HG03432 (cell line): Measurements from ENCODE around the gene HDLBP.
"Not testable (repeated sequence)": the region's sequence is repeated elsewhere in the genome, so short reads cannot be mapped to it uniquely, and the experiment has no call there.

ENCODE experiments used
- ATAC-seq: cut with Tn5 transposase; IDR thresholded peaks from one replicate; pipeline ENCODE4 v1.9.1; 2021; ENCODE audit warnings: mild to moderate bottlenecking, moderate library complexity; ENCODE audit not compliant: unreplicated experiment

HDLBP gene

DNA sequence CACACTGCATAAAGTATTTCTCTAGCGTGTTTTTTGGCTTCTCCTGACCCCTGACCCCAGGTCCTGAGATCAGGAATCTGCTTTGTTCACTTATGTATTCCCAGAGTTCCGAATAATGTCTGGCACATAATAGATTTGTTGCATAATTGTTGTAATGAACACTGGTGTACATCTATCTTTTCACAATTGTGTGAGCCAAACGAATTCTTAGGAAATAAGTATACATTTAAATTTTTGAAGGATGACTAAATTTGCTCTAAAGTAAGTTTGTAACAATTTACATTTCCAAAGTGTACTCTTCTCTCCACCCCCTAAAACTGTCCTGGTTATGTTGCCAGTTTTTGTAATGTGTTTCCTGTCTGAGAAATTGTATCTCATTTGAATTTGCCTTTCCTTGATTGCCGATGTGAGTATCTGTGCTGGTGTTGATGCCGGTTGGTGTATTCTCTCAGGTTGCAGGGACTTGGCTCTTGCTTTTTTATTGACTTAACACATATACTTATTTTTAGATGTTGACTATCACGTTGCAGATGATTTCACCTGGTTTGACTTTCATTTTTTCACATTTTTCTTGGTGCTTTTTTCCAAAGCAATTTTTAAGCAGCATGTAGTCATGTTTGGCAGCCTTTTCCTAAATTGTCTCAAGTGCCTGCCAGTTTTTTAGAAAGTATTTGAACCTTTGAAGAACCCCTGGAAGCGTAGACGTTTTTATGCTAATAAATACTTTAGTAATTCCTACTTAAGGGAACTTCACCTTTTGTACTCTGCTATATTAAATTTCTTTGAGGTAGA, 24.6 kb upstream of the HDLBP start:
- no peak for ATAC-seq

DNA sequence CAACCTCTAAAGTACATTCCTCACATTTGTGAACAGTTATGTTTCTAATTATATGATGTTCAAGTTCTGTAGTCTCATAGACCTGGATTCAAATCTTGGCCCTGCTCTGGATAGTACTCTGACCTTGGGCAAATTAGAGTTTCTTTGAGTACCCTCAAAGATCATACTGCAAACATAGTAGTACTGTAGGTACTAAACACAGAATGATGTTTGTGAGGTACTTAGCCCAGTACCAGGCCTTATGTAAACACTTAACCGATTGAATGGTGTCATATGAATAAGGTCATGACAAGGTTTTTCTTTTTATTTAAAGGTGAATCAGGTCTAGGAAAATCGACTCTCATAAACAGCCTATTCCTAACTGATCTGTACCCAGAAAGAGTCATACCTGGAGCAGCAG, 19.3 kb upstream of the HDLBP start:
- no peak for ATAC-seq

DNA sequence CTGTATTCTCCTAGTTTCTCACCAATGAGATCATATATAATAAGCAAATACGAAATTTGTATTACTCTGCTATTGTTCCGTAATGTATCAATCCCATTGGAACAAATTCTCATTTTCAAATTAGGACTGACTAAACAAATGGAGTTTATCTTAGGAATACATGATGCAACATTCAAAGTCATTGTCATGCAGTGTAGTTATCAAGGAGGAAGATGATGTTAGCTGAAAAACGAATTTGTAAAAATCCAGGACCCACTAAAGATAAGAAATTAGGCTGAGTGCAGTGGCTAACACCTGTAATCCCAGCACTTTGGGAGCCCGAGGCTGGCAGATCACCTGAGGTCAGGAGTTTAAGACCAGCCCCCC, 15.1 kb upstream of the HDLBP start:
- no peak for ATAC-seq

DNA sequence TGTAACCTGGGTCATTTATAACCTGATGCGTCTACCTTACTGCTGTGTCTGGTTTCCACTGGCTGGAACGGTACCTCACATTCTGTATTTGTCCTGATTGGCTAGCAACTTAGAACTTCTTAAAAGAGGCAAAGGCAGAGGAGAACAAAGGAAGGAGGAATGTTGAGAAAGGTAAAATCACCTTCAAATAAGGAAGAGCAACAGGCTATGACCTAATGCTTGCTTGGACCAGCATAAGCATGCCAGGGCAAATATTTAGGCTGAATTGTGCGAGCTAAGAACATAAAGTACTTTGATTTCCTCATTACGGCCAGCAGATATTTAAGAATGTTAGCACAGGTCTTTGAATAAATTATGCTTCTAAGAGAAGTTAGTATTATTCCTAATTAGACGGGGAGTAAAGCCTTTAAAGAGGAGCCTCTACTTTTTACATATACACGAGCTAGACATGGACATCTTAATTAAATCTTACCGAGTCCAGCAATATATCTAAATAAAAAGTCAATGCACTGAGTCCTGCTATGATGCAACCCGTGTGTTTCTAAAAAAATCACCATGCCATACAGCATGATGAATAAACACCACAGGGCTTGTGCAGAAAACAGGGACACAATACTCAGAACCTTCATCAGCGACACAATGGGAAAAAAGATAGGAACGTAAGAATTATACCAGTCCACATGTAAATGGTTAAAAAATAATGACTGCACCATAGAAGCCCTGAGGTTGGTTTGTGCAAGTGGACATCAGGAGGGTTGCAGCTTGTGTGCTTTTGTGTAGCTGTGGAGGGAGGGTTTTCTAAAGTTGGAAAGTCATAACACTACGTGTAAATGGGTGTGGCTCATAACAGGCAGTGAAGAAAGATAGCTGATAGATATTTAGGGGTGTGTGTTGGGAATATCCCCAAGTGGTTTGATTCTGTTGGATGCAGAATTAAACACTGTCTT, 14.5 kb upstream of the HDLBP start:
- no peak for ATAC-seq

DNA sequence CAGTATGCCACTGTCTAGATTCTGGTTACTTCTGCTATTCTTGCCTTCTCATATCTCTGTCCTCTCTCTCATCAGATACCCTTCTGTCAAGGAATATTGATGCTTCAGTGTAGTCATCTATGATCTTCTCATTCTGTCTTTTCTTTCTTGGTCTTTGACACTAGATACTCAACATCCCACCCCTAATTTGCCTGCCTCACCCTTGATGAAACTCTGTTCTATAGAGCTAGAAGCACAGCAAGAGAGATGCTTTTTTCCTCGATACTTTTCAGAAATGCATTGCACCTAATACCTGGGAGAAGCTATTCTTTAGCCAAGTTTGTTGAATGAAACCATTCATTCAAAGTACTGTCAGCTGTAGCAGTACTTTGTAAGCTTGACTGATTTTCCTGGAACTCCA, 9.8 kb upstream of the HDLBP start:
- ATAC-seq = no peak

DNA sequence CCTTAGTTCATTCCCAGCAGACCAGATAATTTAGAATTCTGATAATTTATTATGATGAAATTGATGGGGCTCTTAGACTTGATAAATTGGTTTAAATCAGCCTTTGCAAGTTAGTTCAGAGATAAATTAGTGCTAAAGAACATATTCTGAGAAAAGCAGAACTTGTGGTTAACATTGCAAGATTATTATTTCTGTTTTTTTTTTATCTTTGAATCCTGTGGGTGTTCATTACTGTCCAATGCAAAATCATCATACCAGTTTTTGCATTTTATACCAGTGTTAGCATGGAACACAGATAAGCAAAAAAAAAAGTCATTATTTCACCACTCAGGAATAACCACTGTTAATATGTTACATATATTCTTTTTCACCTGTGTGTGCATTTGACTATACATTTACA, 9.3 kb upstream of the HDLBP start:
- no peak for ATAC-seq

DNA sequence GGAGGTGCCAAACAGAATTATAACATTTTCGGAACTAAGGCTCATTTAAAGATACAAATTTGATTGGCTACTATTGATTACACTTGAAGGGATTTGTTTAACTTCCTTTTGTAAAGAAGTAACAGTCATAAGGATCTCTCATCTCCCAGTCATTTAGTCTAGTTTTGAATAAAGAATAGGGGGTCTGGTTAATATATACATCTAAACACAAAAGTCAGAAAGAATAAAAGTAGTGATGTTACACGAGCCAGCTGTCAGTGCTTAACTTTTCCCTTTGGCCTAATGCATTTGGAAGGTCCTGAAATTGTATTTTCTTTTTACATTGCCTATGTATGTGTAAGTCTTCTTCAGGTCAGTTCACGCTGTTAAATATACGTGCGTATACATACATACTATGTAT, 8.3 kb upstream of the HDLBP start:
- ATAC-seq = no peak

DNA sequence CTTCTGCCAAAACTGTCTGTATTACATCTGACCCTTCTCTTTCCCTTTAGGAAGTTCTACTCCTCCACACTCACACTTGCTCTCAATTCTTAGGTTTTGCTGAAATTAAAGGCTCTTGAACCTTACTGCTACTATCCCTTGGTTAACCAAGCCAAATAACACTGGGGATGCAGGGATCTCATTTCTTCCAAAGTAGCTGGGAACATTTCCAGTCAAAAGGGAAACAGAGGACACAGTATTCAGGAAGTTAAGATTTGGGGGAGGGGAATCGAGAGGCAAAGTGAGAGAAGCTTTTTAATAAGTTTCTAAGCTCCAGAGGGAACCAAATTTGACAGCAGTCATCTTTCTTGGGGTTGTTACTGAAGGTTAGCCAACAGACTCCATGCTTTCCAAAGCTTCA, 6.4 kb upstream of the HDLBP start:
- no peak for ATAC-seq

DNA sequence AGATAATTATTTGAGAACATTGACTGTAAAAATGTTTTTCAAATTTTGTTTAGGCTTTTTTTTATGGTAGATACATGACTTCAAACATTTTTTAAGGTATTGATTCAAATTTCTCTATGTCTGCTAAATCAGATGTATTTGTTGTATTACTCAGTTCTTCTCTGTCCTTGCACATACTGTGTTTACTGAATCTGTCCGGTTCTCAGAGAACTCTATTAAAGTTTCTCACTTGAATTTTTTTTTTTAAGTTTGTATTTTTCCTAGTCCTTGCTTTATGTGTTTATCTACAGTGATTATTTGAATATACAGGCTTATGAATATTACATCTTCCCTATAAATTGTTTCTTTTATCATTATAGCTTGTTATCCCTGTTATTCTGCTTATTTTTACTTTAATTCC, 5.6 kb upstream of the HDLBP start:
- no peak for ATAC-seq

DNA sequence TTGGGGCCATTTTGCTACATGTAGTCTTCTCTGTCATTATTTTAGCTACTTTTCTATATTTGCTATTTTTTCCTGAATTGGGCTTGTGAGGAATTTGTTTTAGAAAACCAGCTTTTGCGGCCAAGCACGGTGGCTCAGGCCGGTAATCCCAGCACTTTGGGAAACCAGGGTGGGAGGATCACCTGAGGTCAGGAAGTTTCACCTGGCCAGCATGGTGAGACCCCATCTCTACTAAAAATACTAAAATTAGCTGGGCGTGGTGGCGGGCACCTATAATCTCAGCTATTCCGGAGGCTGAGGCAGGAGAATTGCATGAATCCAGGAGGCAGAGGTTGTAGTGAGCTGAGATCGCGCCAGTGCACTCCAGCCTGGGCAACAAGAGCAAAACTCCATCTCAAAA, 4.9 kb upstream of the HDLBP start:
- no peak for ATAC-seq

DNA sequence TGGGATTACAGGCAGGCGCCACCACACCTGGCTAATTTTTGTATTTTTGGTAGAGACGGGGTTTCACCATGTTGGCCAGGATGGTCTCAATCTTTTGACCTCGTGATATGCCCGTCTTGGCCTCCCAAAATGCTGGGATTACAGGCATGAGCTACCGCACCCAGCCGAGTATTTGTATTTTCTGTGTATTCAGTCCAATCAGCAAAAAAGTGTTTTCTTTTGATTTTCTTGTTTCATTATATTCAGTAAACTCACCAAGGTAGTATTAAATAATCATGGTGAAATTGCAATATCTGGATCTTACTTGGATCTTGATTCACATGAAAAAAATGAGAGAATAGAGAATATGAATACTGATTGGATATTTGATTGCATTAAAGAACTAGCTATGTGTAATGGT, 3.4 kb upstream of the HDLBP start:
- not testable (repeated sequence) for ATAC-seq

DNA sequence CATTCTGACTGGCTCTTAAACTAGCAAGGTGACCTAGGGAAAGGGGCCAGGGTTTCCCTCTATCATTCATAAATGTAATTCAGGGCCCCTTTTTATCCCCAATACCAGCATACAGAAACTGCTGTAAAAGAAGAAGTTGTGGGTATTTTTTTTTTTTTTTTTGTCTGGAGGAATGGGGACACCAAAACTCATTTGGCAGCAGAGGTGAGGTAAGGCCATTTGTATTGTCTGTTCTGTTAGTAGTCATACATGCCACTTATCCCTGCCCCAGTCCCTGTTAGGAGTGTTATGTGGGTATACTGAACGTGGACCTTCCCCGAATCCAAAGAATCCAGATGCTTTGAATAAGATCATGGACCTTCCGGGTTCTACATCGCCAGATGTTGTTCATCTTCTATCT, 1.9 kb upstream of the HDLBP start:
- no peak for ATAC-seq

DNA sequence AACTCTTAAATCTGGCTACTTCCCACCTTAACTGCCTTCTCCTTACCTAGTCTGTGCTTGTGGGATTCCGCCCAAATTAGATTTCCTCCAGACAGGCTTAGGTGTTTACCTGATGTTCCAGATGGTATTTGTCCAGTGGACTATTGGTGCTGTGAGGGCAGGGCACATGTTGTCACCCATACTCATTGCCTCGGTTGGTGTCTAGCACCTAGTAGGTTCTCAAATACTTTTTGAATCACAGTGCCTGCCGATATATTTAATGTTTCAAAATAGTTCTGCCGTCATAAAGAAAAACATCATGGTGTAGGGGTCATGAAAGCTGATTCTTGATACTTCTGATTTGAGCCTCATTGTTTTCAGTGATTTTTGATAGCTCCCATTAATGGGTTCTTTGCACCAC, 1.4 kb upstream of the HDLBP start:
- no peak for ATAC-seq

DNA sequence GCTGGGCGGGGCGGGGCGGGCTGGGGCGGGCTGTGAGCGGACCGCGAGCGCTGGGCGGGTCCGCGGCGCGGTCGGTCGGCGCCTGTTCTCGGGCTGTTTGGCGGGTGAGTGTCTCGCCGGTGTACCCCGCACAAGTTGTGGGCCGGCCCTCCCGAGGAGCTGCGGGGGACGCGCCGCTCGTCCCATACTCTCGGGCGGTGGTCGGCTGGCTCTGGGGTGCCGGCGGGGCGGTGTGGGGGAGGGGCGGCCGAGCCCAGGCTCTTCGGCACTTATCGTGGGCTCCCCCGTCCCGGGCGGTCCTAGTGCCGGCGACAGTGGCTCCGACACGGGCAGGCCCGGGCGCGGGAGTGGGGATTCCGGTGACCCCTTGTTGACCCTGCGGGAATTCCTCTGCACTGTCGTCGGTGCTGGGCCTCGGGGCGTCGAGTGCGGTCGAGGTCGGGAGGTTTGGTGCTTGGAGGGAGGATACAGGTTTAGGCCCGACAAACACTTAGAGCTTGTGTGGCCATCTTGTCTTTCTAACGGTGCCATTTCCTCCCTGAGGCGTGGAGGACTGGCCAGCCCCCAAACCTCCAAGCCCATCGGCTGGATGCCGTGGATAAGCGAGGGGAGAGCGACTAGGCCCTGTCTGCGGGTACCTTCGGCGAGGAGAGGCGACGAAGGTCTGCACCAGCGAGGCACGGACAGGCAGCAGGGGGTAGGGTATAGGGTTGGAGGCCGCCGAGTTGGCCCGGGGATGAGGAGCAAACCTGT, 583 bp upstream of the HDLBP start, which contains the start of gene SEPTIN2:
Gene SEPTIN2 (plus strand): TSS at position 47 of the 753 bp plus-strand sequence. CDS start 8,308 bp downstream, outside the sequence.
- peak; percentile 41 for ATAC-seq

DNA sequence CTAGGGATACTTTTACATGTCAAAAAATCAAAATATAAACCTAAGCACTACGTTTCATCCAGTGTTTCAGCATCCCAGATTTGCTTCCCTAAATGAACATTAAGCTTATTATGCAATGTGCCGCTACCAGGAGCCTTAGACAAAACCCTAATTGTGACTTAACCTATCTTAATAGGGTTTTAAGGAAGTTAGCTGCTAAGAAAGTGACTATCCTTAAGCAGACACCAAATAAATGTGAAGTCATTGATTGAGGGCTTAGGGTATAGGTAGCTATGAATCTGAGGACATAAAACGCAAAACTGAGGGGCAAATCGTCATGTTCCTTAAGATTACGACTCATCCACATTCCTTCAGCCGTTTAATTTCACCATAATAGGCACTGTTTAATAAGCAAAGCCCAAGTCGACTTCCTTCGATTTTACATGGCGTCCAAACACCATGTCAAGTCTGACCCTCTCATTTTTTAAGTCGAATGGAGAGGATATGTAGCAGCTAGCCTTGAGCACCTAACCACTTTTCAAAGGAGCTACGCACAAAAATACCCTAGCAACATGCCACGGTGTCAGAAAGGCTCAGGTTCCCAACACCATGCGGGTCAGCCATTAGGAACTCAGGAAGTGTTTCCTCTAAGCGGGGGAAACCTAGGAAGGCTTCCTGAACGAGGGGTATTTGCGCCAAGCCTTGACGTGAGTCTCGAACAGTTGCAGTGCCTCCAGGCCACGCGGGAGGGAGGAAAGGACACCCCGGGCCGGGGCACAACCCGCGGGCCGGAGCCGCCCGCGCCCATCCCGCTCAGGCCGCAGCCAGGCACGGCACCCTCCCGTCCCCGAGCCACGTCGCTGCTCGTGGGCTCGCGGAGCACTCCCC, 1.0 kb downstream of the HDLBP start:
- no peak for ATAC-seq

DNA sequence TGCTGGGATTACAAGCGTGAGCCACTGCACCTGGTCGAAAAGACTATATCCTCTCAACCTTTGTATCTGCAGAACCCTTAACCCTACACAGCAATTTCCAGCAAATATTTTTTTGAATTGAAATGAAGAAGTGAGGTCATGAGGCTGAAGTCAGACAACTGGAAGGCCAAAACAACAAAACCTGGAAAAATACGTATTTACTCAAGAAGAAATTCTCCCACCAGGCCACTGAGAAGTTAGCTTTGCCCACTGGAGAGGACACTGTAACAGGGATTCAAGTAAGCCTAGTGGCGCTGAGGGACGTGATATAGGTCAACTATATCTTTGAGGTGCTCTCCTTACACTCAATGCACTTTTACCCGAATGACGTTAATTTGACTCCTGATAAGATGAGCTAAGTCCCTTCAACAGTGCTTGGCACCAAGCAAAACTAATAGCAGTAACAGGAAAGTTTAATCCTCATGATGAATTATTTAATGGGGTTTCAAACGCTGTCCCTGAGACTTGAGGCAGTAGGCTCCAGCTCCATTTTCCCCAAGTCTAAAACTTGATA, 1.9 kb downstream of the HDLBP start:
- no peak for ATAC-seq

DNA sequence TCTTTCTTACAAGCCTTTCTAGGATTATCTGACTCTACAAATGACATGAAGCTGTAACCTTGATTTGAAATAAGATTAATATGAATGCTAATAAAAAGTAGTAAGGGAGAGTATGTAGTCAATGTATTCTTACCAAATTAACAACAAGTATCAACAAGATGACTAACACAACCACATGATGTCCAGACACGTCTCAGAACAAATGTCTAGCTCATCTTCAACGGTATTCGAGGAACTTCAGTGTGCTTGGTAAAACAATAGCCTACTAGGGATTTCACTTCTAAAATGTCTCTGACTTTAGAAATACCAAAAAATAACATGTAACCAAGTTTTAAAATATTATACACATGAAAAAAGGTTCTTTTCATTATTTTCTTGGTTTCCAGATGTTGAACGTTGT, 3.4 kb downstream of the HDLBP start:
- ATAC-seq = no peak

DNA sequence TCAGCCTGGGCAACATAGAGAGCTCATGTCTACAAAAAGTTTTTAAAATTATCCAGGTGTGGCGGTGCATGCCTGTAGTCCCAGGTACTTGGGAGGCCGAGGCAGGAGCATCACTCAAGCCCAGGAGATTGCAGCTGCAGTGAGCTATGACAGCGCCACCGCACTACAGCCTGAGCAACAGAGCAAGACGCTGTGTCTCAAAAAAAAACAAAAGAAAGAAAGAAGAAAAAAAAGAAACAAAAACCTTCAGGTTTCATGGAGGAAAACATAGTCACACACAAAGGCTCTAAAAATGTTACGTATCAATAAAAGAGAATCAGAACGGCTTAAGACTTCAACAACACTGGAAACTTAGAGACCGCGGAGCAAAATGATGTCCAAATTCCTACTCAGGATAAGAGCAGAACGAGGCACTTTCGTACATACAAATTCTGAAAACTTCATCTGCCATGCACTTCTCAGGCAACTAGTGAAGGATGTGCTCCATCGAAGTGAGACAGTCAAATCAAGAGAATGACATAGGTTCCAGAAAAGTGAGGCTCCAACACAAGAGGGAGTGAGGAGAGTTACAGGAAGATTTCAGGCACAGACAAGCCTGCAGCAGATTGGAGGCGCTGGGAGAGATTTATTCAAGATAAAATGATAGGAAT, 4.4 kb downstream of the HDLBP start:
- ATAC-seq = no peak

DNA sequence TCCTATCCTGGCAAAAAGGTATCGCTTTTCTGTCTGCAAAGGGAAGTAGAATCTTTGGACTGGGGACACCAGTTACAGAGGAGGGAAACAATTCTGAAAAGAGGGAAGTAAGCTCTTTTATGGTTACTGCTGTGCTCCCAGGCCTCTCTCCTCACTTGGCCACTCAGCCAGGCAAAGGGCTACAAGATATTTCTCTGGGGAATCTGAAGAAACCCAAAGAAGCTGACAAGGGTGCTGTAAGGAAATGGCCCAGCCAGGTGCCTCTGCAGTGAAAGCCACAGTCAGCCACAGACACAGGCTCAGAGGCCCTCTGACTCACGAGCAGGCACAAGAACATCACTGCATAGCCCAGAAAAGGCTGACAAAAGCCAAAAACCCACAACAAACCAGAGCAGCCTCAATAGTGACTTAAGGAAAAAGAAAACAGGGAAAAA, 5.8 kb downstream of the HDLBP start:
- ATAC-seq = peak; percentile 45
